Immature natural killer cell (primary cell): ENCODE measurements around the gene IFNAR2. TPM values are rescaled to one million over a fixed set of nuclear protein-coding genes. Genes with fewer than 3 reads are reported as not detected.

Experiments
- DNase-seq, 3 donors: peaks; one replicate each; pipeline ENCODE4 v3.0.0; 2022; ENCODE audit warnings: mixed read lengths in 1 of 3
- H3K27ac Mint-ChIP-seq, 6 donors: one replicate each; pipeline ENCODE4 v1.8.0; 2020; ENCODE audit warnings: mixed read lengths in 6 of 6, mild to moderate bottlenecking in 5 of 6, inconsistent platforms in 4 of 6, moderate library complexity in 3 of 6
- H3K27me3 Mint-ChIP-seq, 3 donors: one replicate each; pipeline ENCODE4 v1.8.0; 2020 to 2021; ENCODE audit warnings: low read depth in 3 of 3, mild to moderate bottlenecking in 3 of 3, mixed read lengths in 3 of 3, moderate library complexity in 3 of 3, inconsistent platforms in 1 of 3
- H3K36me3 Mint-ChIP-seq, 3 donors: one replicate each; pipeline ENCODE4 v1.8.0; 2020; ENCODE audit warnings: mixed read lengths in 3 of 3, inconsistent platforms in 2 of 3, mild to moderate bottlenecking in 2 of 3
- H3K4me1 Mint-ChIP-seq, 2 donors: one replicate each; pipeline ENCODE4 v1.8.0; 2020; ENCODE audit warnings: inconsistent platforms in 2 of 2, mild to moderate bottlenecking in 2 of 2, mixed read lengths in 2 of 2, moderate library complexity in 1 of 2
- H3K4me3 Mint-ChIP-seq, 5 donors: one replicate each; pipeline ENCODE4 v1.8.0; 2020; ENCODE audit warnings: mild to moderate bottlenecking in 5 of 5, mixed read lengths in 5 of 5, inconsistent platforms in 3 of 5, moderate library complexity in 3 of 5
- H3K9me3 Mint-ChIP-seq, 6 donors: one replicate each; pipeline ENCODE4 v1.8.0; 2020; ENCODE audit warnings: mild to moderate bottlenecking in 6 of 6, mixed read lengths in 6 of 6, inconsistent platforms in 4 of 6, moderate library complexity in 3 of 6
- polyA plus RNA-seq, 3 donors: library from polyadenylated mRNA; unstranded; fragments of 300-500 nt; fragmentation: Illumina TruSeq; gene quantifications; one replicate each; pipeline ENCODE4 v1.2.3, GENCODE V29; 2021

The IFNAR2 gene
- polyA plus RNA-seq: 100 to 1,000 TPM in 1 of 3 donors, 10 to 100 TPM in 2; 76.8 to 111 (median 87.9) TPM

- H3K27me3 Mint-ChIP-seq: peaks cover 0 to 12% (median 8%) of the 10 kb centered on the region in 3 donors
- peak; percentile 67 to 72 (median 70) for DNase-seq
- peaks cover 57 to 70% of the 10 kb centered on the region in 2 donors for H3K4me1 Mint-ChIP-seq
- peaks cover 0 to 6% (median 6%) of the 10 kb centered on the region in 3 donors for H3K36me3 Mint-ChIP-seq
- H3K4me3 Mint-ChIP-seq: peak within 1 kb of the TSS; percentile 86 to 97 (median 94)
- H3K27ac Mint-ChIP-seq: peak within 1 kb of the TSS; percentile 77 to 93 (median 88)
- no peaks in the 10 kb centered on the region for H3K9me3 Mint-ChIP-seq
These were observed at the start of gene IFNAR2 for GRCh38 chr21:33229784-33230544. TSS of gene IFNAR2 (plus strand) at chr21:33229938. CDS start at chr21:33241923, 11,985 bp downstream.

DNA sequence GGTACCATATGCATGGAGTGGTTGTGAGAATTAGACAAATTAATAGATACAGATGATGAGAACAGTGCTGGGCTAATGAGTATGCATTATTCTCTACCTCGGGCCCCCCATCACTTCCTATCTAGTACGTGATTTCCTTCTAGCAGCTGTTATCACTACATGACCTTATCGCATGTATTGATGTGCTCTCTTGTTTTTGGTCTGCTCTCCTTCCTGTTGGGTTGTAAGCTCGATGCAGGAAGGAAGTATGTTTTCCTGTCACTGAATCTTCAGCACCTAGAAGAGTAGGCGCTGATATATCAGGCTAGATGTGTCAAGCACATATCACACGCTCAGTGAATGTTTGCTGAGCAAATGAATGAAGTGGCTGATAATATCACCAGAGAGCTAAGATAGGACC, 43.9 kb upstream of the IFNAR2 start:
- peaks cover 2 to 11% (median 5%) of the 10 kb centered on the region in 3 donors for H3K27me3 Mint-ChIP-seq
- H3K9me3 Mint-ChIP-seq: no peaks in the 10 kb centered on the region
- peak overlapping the region; percentile 57 to 73 (median 69) for H3K4me3 Mint-ChIP-seq
- H3K27ac Mint-ChIP-seq: peak overlapping the region; percentile 7 to 84 (median 70)
- peak in 2 of 3 donors; percentile 29 to 37 for DNase-seq
- H3K4me1 Mint-ChIP-seq: peaks cover 30 to 31% of the 10 kb centered on the region in 2 donors
- H3K36me3 Mint-ChIP-seq: no peaks in the 10 kb centered on the region

DNA sequence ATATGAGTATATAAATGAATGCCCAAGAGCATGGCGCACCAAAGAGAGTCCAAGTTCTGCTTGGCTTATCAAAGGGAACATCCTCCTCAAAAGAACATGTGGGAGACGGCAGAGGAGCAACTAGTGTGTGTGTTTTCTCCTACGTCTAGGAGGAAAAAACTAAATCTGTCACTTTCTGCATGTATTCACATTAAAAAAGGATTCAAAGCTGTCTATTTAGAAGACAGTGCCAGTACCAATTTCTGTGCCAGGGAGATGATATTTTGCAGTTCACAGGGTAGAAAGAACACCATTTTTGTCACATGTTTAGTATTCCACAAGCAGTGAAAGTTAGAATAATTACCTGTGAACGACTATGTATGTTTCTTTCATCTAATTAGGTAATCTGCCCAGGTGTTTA, 42.5 kb upstream of the IFNAR2 start:
- peaks cover 0 to 4% (median 0%) of the 10 kb centered on the region in 3 donors for H3K36me3 Mint-ChIP-seq
- peaks cover 6 to 14% (median 13%) of the 10 kb centered on the region in 3 donors for H3K27me3 Mint-ChIP-seq
- H3K27ac Mint-ChIP-seq: no peak overlapping the region
- H3K9me3 Mint-ChIP-seq: peaks cover 0 to 4% (median 0%) of the 10 kb centered on the region in 6 donors
- H3K4me3 Mint-ChIP-seq: no peak overlapping the region
- DNase-seq: no peak
- peaks cover 30 to 31% of the 10 kb centered on the region in 2 donors for H3K4me1 Mint-ChIP-seq

GRCh38 chr21:33189237-33189636, 40.5 kb upstream of the IFNAR2 start:
- Mint-ChIP-seq H3K36me3 (peaks cover 0 to 4% (median 0%) of the 10 kb centered on the region in 3 donors), H3K9me3 (peaks cover 0 to 4% (median 0%) of the 10 kb centered on the region in 6 donors), H3K27ac (no peak overlapping the region), H3K4me1 (peaks cover 28 to 31% of the 10 kb centered on the region in 2 donors), H3K4me3 (no peak overlapping the region), H3K27me3 (peaks cover 9 to 18% (median 11%) of the 10 kb centered on the region in 3 donors)
- no peak for DNase-seq

DNA sequence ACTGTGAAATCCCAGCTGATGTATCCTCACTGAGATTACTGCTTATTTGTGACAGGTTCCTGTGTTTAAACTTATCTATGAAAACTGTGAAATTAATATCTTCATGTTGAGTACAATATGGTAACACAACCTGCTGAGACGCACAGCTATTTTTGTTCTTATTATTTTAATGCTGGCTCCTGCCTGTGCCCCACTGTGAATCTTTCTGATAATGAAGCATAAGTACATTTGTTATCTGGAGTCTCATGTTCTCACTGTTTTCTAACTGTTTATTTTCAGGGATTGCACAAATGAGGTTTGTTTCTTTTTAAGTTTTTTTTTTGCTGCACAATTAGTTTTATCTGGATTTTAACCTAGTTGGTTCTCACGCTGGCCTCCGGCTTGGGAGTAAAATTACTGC, 39.9 kb upstream of the IFNAR2 start:
- Mint-ChIP-seq H3K36me3 (peaks cover 0 to 4% (median 0%) of the 10 kb centered on the region in 3 donors), H3K9me3 (peaks cover 0 to 4% (median 0%) of the 10 kb centered on the region in 6 donors), H3K27me3 (peaks cover 9 to 20% (median 17%) of the 10 kb centered on the region in 3 donors), H3K27ac (no peak overlapping the region), H3K4me1 (peaks cover 26 to 29% of the 10 kb centered on the region in 2 donors), H3K4me3 (no peak overlapping the region)
- DNase-seq: no peak

- H3K4me1 Mint-ChIP-seq: peaks cover 3 to 16% of the 10 kb centered on the region in 2 donors
- no peaks in the 10 kb centered on the region for H3K36me3 Mint-ChIP-seq
- no peak overlapping the region for H3K4me3 Mint-ChIP-seq
- no peak overlapping the region for H3K27ac Mint-ChIP-seq
- H3K9me3 Mint-ChIP-seq: no peaks in the 10 kb centered on the region
- DNase-seq: peak; percentile 42 to 50 (median 50)
- H3K27me3 Mint-ChIP-seq: peaks cover 9 to 12% (median 12%) of the 10 kb centered on the region in 3 donors
These were observed 32.8 kb upstream of the IFNAR2 start for GRCh38 chr21:33196941-33197374.

- Mint-ChIP-seq H3K27me3 (peaks cover 8 to 12% (median 11%) of the 10 kb centered on the region in 3 donors), H3K4me1 (peaks cover 8 to 22% of the 10 kb centered on the region in 2 donors), H3K36me3 (no peaks in the 10 kb centered on the region), H3K27ac (no peak overlapping the region), H3K4me3 (no peak overlapping the region), H3K9me3 (no peaks in the 10 kb centered on the region)
- DNase-seq: no peak
These were observed 32.2 kb upstream of the IFNAR2 start for GRCh38 chr21:33197496-33197895.

DNA sequence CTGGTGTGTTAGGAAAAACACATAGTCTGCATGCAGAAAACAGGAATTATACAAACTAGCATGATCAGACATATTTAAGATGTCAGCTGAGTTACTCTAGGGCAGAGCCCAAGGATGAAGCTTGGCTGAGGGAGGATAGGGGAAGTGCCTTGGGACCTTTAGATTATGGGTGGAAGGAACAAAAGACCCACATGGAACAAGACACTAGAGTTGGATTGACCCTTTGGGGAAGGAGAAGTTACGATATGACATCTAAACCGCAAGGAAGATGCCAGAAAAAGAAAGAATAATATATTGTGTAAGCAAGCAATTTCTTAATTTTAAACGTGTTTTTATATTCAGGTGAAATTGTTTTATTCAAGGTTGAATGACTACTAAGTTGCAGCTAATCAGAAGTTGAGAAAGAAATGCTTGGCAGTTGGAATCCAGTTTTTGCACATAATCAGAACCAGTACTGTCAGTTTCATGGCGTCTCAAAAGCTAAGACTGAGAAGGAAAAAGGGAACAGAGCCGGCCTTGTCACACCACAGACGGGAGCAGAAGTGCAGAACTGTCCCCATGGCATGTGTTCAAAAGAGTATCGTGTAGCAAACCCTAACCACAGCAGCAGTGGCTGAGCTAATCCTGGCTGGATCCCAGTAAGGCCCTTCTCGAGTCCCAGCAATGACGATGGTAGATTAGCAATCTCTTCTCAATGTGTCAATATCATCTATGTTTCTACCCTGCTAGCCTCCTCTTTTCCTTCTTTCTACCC, 31.2 kb upstream of the IFNAR2 start:
- no peaks in the 10 kb centered on the region for H3K36me3 Mint-ChIP-seq
- peaks cover 4 to 18% (median 7%) of the 10 kb centered on the region in 3 donors for H3K27me3 Mint-ChIP-seq
- peaks cover 19 to 32% of the 10 kb centered on the region in 2 donors for H3K4me1 Mint-ChIP-seq
- H3K4me3 Mint-ChIP-seq: no peak overlapping the region
- no peaks in the 10 kb centered on the region for H3K9me3 Mint-ChIP-seq
- no peak for DNase-seq
- peak overlapping the region in 2 of 6 donors; percentile 33 to 61 for H3K27ac Mint-ChIP-seq

- Mint-ChIP-seq H3K4me1 (peaks cover 24 to 37% of the 10 kb centered on the region in 2 donors), H3K27ac (peak overlapping the region in 2 of 6 donors; percentile 33 to 61), H3K4me3 (no peak overlapping the region), H3K27me3 (peaks cover 4 to 18% (median 7%) of the 10 kb centered on the region in 3 donors), H3K36me3 (no peaks in the 10 kb centered on the region), H3K9me3 (no peaks in the 10 kb centered on the region)
- DNase-seq: no peak
These were observed 30.7 kb upstream of the IFNAR2 start for GRCh38 chr21:33199100-33199464.

DNA sequence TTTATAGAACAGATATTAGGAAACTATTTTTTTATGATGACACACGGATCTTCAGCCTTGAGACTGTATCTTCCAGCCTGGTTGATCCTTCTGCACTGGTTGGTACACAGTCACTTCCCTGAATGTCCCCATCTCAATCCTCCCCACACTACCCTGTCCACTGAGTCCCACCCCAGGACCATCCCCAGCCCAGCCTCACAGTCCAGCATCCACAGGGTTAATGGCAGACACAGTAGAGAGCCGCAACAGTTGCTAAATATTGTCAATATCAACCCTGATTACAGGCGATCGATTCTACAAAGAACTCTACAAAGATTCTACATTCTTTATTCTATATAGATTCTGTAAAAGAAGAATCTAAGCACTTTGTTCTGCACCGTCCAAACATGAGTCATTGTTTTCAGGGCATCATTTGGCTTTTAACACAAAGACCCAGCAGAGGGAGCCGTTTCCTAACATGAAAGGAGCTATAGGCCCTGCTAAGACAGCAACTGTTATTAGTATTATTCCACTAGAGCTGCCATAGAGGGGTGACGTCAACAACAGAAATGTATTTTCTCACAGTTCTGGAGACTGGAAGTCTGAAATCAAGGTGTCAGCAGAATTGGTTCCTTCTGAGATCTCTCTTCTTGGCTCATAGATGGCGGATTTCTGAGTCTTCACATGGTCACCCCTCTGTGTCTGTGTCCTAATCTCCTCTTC, 30.1 kb upstream of the IFNAR2 start:
- peaks cover 28 to 43% of the 10 kb centered on the region in 2 donors for H3K4me1 Mint-ChIP-seq
- H3K4me3 Mint-ChIP-seq: no peak overlapping the region
- no peaks in the 10 kb centered on the region for H3K36me3 Mint-ChIP-seq
- peak overlapping the region in 2 of 6 donors; percentile 35 to 45 for H3K27ac Mint-ChIP-seq
- H3K9me3 Mint-ChIP-seq: no peaks in the 10 kb centered on the region
- DNase-seq: peak; percentile 78 to 82 (median 79)
- H3K27me3 Mint-ChIP-seq: peaks cover 5 to 14% (median 9%) of the 10 kb centered on the region in 3 donors

- Mint-ChIP-seq H3K36me3 (no peaks in the 10 kb centered on the region), H3K9me3 (no peaks in the 10 kb centered on the region), H3K27me3 (peaks cover 10 to 15% (median 14%) of the 10 kb centered on the region in 3 donors), H3K27ac (no peak overlapping the region), H3K4me1 (peaks cover 48 to 60% of the 10 kb centered on the region in 2 donors), H3K4me3 (no peak overlapping the region)
- no peak for DNase-seq
These were observed 27.8 kb upstream of the IFNAR2 start for GRCh38 chr21:33201956-33202355.

DNA sequence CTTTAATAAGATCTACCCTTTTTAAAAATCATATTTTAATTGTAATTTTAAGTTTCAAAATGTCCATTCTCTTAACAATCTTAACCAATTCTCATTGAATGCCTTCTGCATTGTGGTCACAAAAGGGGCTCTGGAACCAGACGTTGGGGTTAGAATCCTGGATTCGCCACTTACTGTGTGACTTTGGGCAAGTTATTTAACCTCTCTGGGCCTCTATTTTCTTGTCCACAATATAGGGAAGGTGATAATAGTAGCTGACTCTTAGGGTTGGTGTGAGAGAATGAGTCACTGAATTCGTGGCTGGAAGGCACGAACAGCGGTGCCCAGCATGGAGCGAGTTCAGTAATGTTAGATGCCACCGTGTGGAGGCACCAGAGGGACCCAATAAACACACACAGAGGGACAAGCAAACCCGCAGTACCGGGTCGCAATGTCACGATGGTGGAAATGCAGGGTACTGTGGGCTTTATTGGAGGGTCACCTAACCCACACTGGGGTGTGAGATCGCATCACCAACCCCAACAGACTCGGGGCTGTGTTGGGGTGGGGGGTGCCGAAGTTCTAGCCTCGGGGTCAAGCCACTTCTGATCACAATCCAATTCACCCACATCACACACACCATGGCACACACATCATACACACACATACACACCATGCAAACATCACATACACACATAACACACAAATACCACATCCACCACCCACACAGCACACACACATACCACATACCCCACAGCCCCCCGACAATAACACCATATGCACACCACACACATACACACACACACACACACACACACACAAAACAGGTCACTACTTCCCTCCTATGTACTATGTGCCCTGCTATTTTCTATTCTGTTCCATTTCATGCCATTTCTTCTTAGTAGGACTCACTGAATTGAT, 27.0 kb upstream of the IFNAR2 start:
- Mint-ChIP-seq H3K27ac (peak overlapping the region in 4 of 6 donors; percentile 13 to 69 (median 45)), H3K4me1 (peaks cover 55 to 66% of the 10 kb centered on the region in 2 donors), H3K27me3 (peaks cover 10 to 15% (median 14%) of the 10 kb centered on the region in 3 donors), H3K4me3 (peak overlapping the region; percentile 16 to 58 (median 43)), H3K36me3 (no peaks in the 10 kb centered on the region), H3K9me3 (no peaks in the 10 kb centered on the region)
- DNase-seq: peak; percentile 34 to 47 (median 45)
